SKM-1 treated with dmso at 0.1 percent for 144 hours (cell line): Measurements from ENCODE around the gene VWA3B.
A peak's percentile ranks its signal among the peaks of the same experiment; 100 is the strongest.
"Not testable (repeated sequence)": the region's sequence is repeated elsewhere in the genome, so short reads cannot be mapped to it uniquely, and the experiment has no call there.

Experiments
- DNase-seq: peaks from one replicate; lab custom pipeline; 2025; ENCODE audit not compliant: unreplicated experiment; lab: John Stamatoyannopoulos, UW

The VWA3B gene

DNA sequence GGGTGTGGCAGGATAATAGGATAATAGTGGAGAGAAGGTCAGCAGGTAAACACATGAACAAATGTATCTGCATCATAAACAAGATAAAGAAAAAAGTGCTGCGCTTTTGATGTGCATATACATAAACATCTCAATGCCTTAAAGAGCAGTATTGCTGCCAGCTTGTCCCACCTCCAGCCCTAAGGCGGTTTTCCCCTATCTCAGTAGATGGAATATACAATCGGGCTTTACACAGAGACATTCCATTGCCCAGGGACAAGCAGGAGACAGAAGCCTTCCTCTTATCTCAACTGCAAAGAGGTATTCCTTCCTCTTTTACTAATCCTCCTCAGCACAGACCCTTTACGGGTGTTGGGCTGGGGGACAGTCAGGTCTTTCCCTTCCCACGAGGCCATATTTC is 43.1 kb downstream of the VWA3B start:
- DNase-seq, result not testable (repeated sequence)

DNA sequence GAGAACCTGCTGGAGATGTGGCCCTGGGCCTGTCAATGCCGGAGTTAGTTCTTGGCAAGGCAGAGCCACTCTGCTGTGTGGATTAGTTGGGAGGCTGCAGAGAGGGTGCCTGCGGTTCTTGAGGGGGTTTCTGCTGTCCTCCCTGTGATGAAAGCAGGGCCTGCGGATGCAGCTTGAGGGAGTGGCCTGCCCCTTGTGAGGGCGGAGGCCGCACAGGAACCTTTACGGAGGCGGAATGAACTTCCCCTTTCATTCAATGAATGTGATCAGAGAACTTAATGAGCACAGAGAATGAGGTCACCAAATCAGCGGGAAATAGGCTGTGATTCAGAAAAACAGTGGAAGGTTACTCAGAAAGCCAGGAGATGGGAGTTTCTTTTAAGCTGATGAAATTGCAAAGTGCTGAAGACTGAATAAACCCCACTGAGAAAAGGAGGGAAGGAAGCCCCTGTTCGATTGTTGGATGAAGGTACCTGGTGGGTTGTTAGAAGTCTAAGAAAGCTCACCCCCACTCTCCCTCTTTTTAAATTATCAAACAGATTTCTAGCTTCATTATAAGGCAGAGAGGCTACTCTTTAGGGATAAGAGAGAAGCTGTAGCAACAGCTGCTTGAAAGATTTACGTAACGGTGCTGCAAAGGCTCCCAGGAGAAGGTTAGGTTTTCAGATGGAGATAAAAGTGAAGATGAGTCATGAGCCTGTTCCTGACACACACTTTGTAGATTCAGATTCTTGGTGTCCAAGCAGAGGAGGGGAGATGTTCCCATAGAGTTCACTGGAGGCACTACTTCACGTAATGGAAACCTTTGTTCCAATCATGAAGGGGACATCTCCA is 47.4 kb downstream of the VWA3B start:
- peak; percentile 79 for DNase-seq

DNA sequence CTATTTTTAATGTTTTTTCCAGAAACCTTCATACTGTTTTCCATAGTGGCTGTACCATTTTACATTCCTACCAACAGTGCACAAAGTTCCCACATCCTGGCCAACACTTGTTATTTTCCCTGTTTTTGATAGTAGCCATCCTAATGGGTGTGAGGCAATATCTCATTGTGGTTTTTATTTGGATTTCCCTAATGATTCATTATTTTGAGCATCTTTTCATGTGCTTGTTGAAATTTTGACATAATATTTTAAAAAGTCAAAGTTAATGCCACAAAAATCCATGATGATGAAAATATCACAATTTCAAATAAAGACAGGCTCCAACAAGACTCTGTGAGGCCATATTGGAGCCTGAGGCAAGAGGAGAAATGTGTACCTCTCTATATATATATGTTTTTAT is 50.2 kb downstream of the VWA3B start:
- DNase-seq, result no peak

DNA sequence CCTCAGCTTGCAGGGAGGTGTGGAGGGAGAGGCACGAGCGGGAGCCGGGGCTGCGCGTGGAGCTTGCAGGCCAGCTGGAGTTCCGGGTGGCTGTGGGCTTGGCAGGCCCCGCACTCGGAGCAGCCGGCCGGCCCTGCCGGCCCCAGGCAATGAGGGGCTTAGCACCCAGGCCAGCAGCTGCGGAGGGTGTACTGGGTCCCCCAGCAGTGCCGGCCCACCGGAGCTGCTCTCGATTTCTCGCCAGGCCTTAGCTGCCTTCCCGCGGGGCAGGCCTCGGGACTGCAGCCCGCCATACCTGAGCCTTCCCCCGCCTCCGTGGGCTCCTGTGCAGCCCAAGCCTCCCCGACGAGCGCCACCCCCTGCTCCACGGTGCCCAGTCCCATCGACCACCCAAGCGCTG is 52.0 kb downstream of the VWA3B start:
- not testable (repeated sequence) for DNase-seq

DNA sequence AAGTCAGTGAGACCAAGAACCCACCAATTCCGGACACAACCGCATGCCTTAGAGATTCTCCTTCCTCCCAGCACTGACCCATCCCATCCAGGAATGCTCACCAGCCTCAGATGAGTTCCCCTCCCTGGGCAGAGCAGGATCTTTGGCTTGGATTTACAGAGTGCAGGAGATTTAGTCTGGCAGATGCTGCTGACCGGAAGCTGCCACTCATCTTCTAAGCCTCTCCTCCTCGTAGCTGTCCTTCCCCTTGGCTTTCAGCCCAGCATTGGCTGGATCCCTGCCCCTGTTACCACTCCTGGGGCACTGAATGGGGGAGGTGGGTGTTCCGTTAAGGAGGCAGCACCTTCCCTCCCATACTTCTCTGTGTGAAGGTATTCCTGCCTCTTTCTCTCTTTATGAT is 53.2 kb downstream of the VWA3B start:
- DNase-seq, result no peak

DNA sequence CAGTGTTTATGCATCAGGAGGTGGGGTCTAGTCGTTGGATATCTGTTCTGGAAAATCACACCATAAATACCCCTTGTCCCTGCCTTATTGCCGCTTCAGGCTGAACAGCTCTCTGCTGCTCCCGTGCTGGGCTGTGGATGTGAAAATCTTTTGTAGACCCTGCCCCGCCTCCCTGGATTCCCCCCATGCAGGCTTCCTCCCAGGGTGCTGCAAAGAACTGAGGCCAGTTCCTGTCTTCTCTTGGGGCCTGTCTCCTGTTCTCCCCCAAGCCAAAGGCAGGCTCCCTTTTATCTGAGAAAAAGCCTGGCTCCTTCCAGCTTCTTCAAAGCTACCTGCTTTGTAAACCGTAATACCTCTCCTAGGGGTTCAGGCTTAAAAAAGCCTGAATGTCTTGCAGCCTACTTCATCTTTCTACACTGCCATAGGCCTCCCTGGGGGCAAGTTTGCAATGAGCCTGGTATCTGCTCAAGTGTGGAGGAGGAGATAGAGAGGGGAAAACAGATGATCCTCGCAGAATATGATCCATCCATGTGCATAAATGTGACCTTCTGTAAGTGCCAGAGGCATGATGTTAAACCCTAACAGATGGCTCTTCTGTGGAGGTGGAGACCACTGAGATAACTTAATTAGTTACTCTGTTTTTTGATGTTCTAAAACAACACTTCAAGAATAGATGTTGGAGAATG is 55.3 kb downstream of the VWA3B start:
- no peak for DNase-seq

DNA sequence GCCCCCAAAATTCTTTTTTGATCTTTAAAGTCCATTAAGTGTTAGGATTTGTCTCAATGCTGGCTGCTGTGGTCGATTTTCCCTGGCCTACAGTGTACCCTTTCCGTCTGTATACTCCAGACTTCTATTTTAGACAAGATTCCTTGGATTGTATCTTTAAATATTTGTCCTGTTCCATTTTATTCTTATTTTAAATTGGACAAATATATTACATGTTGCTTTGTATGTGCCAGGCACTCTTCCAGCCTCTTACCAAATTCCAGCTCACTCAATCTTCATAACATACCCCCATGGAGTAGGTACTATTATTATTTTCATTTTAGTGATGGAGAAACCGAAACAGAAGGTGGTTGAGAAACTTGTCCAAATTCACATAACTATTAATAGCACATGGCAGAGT is 58.1 kb downstream of the VWA3B start:
- DNase-seq, result no peak

DNA sequence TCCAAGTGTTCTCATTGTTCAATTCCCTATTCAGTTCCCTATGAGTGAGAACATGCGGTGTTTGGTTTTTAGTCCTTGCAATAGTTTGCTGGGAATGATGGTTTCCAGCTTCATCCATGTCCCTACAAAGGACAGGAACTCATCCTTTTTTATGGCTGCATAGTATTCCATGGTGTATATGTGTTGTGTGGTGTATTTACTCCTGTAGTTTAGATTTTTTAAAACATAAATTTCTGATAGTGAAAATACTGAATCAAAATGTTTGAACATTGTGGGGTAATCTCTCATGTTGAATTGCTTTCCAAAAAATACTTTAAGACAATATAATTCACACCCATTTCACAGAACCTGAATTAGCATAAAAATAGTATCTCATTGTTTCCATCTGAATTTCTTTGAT is 60.9 kb downstream of the VWA3B start:
- DNase-seq, result not testable (repeated sequence)

DNA sequence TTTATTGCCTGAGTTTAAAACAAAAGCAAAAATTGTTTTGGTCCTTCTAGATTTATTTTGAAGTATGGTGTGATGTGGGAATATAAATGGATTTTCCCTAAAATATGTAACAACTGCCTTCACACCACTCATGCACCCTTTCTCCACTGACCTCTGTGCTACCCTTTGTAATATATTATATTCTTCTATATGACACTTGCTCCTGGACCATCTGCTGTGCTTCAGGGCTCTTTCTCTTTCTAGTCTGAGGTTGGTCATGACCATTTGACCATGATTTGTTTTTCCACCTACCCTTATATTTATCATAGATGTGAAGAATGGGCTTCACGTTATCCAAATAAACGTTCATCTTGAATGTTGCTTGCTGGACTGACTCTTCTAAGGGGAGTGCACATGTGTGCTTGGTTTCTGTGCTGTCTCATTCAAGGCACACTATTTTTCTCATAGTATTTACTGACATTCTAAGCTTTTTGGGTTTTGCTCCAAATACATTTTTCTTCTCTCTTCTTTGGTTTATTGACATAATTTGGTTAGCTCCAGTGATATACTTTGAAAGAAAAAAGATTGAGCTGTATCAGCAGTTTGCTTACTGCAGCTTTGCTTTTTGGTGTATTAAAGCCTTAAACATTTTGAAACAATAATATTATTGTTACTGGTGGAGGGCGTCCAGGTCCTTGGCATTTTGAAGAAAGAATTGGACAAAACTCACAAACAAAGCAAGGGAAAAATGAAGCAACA is 61.8 kb downstream of the VWA3B start:
- no peak for DNase-seq

DNA sequence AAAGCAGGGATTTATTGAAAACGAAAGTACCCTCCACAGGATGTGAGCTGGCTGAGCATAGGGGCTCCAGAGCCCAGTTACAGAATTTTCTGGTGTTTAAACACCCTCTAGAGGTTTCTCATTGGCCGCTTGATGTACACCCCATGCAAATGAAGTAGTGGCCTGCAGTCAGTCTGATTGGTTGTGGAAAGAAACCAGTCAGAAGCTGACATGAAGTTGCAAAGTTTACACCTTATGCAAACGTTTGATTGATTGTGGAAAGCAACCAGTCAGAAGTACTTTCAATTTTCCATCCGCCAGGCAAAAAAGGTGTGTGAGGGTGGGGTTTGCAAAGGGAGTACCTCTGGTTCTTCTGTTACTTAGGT is 62.3 kb downstream of the VWA3B start:
- no peak for DNase-seq

DNA sequence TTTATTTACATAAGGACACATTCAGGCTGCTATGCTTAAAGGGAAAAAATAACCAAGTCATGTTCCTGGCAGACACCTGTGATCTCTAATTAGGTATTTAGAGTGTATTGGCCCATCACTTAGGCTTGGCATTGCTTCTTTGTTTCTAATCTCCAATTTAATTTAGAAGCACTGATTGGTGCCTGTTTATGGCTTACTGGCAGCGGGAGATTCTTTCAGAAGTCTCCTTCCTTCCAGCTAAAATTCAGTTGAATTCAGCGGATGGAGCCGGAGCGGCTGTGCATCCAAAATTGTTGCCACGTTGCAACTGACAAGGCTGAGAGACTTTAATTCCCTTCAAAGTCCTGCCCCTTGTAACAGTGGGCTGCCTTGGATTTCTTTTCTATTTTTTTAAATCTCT is 66.5 kb downstream of the VWA3B start:
- DNase-seq, result no peak

DNA sequence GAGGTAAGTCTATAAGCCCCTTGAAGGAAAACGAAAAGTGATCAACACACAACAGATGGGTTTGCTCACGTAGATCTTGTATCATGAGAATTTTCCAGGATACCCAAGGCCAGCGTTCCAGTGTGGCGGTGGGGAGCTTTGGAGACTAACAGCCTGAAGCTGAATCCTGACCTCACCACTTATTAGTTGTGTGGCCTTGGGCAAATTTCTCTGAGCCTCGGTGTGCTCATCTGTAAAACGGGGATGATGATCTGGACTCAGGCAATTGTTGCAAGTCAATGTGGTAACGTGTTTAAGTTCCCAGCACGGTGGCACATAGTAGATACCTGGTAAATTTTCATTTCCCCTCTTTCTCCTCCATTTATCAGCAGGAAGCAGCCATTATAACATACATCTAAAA is 68.3 kb downstream of the VWA3B start:
- no peak for DNase-seq

DNA sequence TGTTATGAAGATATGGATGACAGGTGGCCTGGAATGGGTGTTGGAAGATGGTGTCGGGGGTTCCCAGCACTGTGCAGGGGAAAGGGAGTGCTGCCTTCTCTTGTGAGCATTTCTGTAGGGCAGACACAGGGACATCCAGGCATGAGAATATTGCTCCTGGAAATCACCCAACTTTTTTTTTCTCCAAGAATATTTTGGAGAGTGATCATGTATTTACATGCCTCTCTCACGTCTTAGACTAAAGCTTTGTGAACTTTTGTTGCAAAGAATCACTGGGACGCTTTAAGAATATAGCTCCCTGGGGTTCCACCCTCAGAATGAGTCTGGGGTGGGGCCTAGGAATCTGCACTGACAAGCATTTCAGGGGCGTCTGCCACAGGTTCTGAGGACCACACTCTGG is 68.7 kb downstream of the VWA3B start:
- no peak for DNase-seq

DNA sequence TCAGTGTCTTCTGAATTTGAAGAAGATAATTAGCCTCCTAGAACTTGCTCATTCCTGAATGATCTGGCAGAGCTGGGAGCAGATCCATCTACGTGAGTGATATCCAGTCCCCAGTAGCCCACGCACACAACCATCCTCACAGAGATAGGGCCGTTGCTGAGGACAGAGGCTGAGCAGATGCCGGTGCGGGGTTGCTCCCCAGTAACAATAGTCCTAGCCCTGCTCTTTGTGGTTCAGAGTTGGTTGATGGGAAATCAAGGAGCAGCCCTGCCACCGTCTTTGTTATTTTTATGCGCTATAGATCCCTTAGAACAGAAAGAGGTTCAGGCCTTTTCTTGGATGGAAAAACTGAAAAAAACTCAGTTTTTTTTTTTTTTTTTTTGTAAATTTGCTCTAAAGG is 69.3 kb downstream of the VWA3B start:
- no peak for DNase-seq

DNA sequence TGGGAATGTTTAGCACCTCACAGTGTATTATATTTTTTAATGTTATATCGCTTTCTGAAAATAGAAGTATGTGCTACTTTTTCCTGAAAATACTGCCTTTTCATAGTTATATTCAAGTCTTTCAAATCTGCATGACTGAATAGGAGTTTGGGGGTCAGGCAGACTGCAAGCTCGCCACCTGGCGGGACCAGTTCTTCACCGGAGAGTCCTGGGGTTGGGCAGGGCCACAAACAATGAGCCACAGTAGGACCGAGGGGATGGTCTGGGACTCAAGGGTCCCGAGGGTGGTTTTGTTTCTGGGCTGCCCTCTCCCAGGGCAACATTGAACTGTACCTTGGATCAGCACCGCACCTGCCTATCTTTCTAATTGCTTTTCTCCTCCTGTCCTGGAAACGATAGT is 70.6 kb downstream of the VWA3B start:
- DNase-seq, result no peak

DNA sequence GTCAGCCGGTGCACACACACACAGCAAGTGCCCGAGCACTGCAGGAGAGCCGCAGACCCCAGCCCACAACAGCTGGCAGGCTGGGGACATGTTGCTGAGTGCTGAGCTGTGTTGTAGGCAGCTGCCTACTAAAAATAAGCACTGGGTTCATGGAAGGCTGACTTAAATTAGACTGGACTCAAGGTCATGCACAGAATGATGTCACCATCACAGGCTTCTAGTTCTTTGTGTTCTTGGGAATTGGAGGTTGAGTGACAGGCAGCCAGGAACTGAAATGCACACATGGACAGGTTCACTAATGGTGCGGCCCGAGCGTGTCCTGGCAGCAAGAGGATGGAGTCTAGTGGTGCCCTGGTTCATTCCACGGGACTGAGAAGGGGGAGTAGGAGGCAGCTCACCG is 71.3 kb downstream of the VWA3B start:
- DNase-seq, result no peak

DNA sequence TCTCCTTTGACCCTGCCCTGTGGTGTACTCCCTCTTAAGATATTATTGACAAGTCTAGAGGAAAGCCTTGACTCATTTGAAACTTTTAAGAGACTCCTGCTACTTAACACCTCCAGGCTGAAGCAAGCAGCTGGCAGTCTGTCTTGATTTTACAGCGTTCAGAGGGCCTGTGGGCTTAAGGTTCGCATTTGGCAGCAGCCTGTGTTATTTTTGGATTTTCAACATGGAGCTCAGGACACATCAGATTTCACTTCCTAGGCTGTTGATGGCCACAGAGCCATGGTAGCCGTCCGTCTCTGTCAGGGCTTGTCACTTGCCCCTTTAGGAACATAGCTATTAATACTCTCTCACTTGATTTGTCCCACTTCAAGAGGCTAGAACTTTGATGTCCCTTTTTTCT is 73.6 kb downstream of the VWA3B start:
- DNase-seq, result no peak

DNA sequence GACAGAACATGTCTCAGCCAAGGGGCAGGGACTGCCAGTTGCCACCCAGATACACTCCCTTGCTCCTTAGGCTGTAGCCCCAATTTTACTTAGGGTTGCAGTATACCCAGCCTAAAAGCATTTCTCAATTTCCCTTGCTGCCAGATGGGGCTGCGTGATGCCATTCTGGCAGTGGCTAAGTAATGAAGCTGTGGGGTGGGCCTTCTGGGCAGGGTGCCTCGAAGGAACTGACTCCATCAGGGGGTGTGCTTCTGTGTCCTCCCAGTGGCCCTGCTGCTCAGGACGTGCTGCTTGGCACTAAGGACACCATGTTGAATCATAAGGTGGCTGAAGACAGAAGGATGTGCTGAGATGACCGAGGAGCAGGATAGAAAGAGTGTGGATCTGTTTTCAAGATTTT is 74.2 kb downstream of the VWA3B start:
- DNase-seq, result no peak

DNA sequence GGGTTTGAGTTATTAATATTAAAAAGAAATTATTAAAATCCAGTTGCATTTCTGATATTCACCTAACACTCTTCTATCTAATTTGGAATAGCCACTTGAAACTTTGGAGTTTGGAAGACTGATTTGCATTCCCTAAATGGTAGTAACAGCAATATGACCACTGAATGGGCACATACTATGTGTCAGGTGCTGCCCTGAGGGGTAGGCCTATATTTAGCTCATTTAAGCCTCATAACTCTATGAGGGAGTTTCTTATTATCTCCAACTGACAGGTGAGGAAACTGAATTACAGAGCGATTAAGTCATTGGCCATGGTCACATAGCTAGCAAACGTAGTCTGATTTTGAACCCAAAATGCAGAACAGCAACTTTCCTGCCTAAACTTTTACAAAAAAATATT is 77.3 kb downstream of the VWA3B start:
- no peak for DNase-seq

DNA sequence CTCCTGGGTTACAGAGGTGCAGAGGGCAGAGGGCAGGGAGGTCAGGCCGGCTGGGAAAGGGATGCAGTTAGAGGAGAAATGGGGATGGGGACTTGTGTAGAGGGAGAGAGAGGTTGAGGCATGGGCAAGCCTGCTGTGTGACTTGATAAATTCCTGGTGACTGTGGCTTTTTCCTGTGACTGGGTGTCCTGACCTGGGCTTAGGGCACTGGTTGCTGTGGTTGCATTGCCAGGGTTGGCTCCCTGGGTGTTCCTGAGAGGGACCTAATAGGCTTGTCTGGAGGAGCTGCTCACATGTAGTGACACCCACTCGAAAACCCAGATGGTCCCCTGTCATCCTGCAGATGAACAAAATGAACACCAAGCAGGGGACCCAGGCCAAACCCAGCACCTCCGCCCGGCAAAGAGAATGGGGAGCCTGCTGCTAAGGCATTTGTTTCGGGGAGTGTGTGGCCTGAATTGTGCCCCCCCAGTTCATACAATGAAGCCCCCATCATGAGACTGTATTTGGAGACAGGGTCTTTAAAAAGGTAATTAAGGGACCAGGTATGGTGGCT is 78.6 kb downstream of the VWA3B start:
- no peak for DNase-seq

DNA sequence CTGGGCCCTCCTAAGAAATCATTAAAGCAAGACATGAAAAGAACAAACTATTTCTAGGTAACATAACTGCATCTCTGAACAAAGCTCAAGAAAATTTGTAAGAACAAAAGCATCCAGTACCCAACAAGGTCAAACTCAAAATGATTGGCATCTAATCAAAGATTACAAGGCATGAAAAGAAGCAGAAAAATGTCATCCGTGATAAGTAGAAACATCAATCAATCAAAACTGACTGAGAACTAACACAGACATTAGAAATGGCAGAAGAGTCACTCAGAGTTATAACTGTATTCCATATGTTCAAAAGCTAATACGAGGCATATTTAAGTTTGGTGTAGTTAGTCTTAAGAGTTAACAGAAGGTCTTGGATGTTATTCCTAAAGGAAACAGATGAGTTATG is 80.9 kb downstream of the VWA3B start:
- no peak for DNase-seq

DNA sequence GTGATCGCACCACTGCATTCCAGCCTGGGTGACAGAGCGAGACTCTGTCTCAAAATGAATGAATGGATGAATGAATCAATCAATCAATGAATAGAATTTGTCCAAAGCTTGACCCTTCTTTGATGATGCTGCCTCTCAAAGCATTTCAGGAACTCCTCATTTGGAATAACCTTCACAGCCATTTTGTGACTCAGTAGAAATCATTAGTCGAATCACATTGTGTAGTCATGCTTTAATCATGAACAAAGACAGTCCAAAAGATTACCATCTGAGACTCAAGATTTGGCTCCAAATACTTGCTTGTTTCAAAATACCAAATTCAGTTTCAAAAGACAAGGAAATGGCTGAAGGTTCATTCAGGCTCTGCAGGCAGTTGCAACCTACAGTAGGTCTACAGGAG is 83.1 kb downstream of the VWA3B start:
- DNase-seq, result no peak
